HEK293 (cell line): ENCODE measurements around the gene TIMM17B.

ENCODE experiments used
- FEZF1 ChIP-seq: fragments of 450-650 bp; formaldehyde crosslinking; IDR thresholded peaks from 2 replicates; pipeline ENCODE4 v1.5.1; 2016; ENCODE audit warnings: missing biosample characterization, missing genetic modification characterization
- GLI2 ChIP-seq: fragments of 450-650 bp; formaldehyde crosslinking; IDR thresholded peaks from 2 replicates; pipeline ENCODE4; 2017; ENCODE audit warnings: missing biosample characterization, missing genetic modification characterization, low read depth, borderline replicate concordance
- GLIS1 ChIP-seq: fragments of 450-650 bp; formaldehyde crosslinking; IDR thresholded peaks from 2 replicates; pipeline ENCODE4 v1.5.1; 2016; ENCODE audit warnings: missing biosample characterization, missing genetic modification characterization
- GLIS2 ChIP-seq: fragments of 450-650 bp; formaldehyde crosslinking; IDR thresholded peaks from 2 replicates; pipeline ENCODE4 v1.5.1; 2016; ENCODE audit warnings: missing biosample characterization, missing genetic modification characterization
- KLF16 ChIP-seq: fragments of 450-650 bp; formaldehyde crosslinking; IDR thresholded peaks from 2 replicates; pipeline ENCODE4 v1.5.1; 2017; ENCODE audit warnings: missing biosample characterization, missing genetic modification characterization
- SCRT2 ChIP-seq: fragments of 450-650 bp; formaldehyde crosslinking; IDR thresholded peaks from 2 replicates; pipeline ENCODE4 v1.5.1; 2016; ENCODE audit warnings: missing biosample characterization, missing genetic modification characterization
- SP2 ChIP-seq: fragments of 450-650 bp; formaldehyde crosslinking; IDR thresholded peaks from 2 replicates; pipeline ENCODE4 v1.5.1; 2016; ENCODE audit warnings: missing biosample characterization, missing genetic modification characterization
- SP3 ChIP-seq: fragments of 450-650 bp; formaldehyde crosslinking; IDR thresholded peaks from 2 replicates; pipeline ENCODE4 v1.5.1; 2016; ENCODE audit warnings: missing biosample characterization, missing genetic modification characterization
- TCF7L2 ChIP-seq: IDR thresholded peaks from 2 replicates; pipeline ENCODE4 v1.6.1; 2011; ENCODE audit warnings: low read depth, mild to moderate bottlenecking, inconsistent platforms, low read length, moderate library complexity, borderline replicate concordance
- TSHZ1 ChIP-seq: fragments of 450-650 bp; formaldehyde crosslinking; IDR thresholded peaks from 2 replicates; pipeline ENCODE4 v1.5.1; 2016; ENCODE audit warnings: missing biosample characterization, missing genetic modification characterization, borderline replicate concordance
- ZBTB1 ChIP-seq: fragments of 450-650 bp; formaldehyde crosslinking; IDR thresholded peaks from 2 replicates; pipeline ENCODE4 v1.5.1; 2016; ENCODE audit warnings: missing biosample characterization, missing genetic modification characterization
- ZBTB17 ChIP-seq: fragments of 450-650 bp; formaldehyde crosslinking; IDR thresholded peaks from 2 replicates; pipeline ENCODE4 v1.5.1; 2016; ENCODE audit warnings: missing biosample characterization, missing genetic modification characterization
- ZFHX2 ChIP-seq: fragments of 450-650 bp; formaldehyde crosslinking; conservative IDR thresholded peaks from 2 replicates; pipeline ENCODE4 v1.5.1; 2016; ENCODE audit warnings: missing biosample characterization, missing genetic modification characterization
- ZNF10 ChIP-seq: fragments of 450-650 bp; formaldehyde crosslinking; IDR thresholded peaks from 2 replicates; pipeline ENCODE4 v1.5.1; 2017; ENCODE audit warnings: missing biosample characterization, missing genetic modification characterization
- ZNF133 ChIP-seq: fragments of 450-650 bp; formaldehyde crosslinking; IDR thresholded peaks from 2 replicates; pipeline ENCODE4 v1.5.1; 2016; ENCODE audit warnings: missing biosample characterization, missing genetic modification characterization
- ZNF146 ChIP-seq: fragments of 450-650 bp; formaldehyde crosslinking; IDR thresholded peaks from 2 replicates; pipeline ENCODE4 v1.5.1; 2016; ENCODE audit warnings: missing biosample characterization, missing genetic modification characterization
- ZNF16 ChIP-seq: fragments of 450-650 bp; formaldehyde crosslinking; IDR thresholded peaks from 2 replicates; pipeline ENCODE4 v1.5.1; 2016; ENCODE audit warnings: low read depth, missing biosample characterization, missing genetic modification characterization
- ZNF174 ChIP-seq: fragments of 450-650 bp; formaldehyde crosslinking; IDR thresholded peaks from 2 replicates; pipeline ENCODE4 v1.5.0; 2017; ENCODE audit warnings: missing biosample characterization, mild to moderate bottlenecking, missing genetic modification characterization
- ZNF18 ChIP-seq: fragments of 450-650 bp; formaldehyde crosslinking; IDR thresholded peaks from 2 replicates; pipeline ENCODE4 v1.5.1; 2016; ENCODE audit warnings: missing biosample characterization, missing genetic modification characterization
- ZNF19 ChIP-seq: fragments of 450-650 bp; formaldehyde crosslinking; IDR thresholded peaks from 2 replicates; pipeline ENCODE4; 2016; ENCODE audit warnings: missing biosample characterization, missing genetic modification characterization, low read depth
- ZNF211 ChIP-seq: fragments of 450-650 bp; formaldehyde crosslinking; IDR thresholded peaks from 2 replicates; pipeline ENCODE4 v1.5.1; 2016; ENCODE audit warnings: low read depth, missing biosample characterization, missing genetic modification characterization
- ZNF239 ChIP-seq: fragments of 450-650 bp; formaldehyde crosslinking; IDR thresholded peaks from 2 replicates; pipeline ENCODE4 v1.5.1; 2016; ENCODE audit warnings: missing biosample characterization, missing genetic modification characterization
- ZNF24 ChIP-seq: fragments of 450-650 bp; formaldehyde crosslinking; IDR thresholded peaks from 2 replicates; pipeline ENCODE4 v1.5.1; 2016; ENCODE audit warnings: missing biosample characterization, missing genetic modification characterization
- ZNF416 ChIP-seq: fragments of 450-650 bp; formaldehyde crosslinking; IDR thresholded peaks from 2 replicates; pipeline ENCODE4 v1.5.1; 2016; ENCODE audit warnings: missing biosample characterization, missing genetic modification characterization
- ZNF433 ChIP-seq: fragments of 450-650 bp; formaldehyde crosslinking; IDR thresholded peaks from 2 replicates; pipeline ENCODE4 v1.5.1; 2016; ENCODE audit warnings: missing biosample characterization, missing genetic modification characterization, low read depth
- ZNF510 ChIP-seq: fragments of 450-650 bp; formaldehyde crosslinking; IDR thresholded peaks from 2 replicates; pipeline ENCODE4 v1.5.1; 2018; ENCODE audit warnings: mild to moderate bottlenecking, missing genetic modification characterization, missing biosample characterization; ENCODE audit not compliant: insufficient replicate concordance
- ZNF560 ChIP-seq: fragments of 450-650 bp; formaldehyde crosslinking; IDR thresholded peaks from 2 replicates; pipeline ENCODE4 v1.5.1; 2017; ENCODE audit warnings: missing biosample characterization, missing genetic modification characterization, borderline replicate concordance
- ZNF624 ChIP-seq: fragments of 450-650 bp; formaldehyde crosslinking; IDR thresholded peaks from 2 replicates; pipeline ENCODE4 v1.5.1; 2017; ENCODE audit warnings: missing biosample characterization, missing genetic modification characterization
- ZNF654 ChIP-seq: fragments of 450-650 bp; formaldehyde crosslinking; IDR thresholded peaks from 2 replicates; pipeline ENCODE4 v1.5.1; 2016; ENCODE audit warnings: low read depth, missing biosample characterization, missing genetic modification characterization
- ZNF747 ChIP-seq: fragments of 450-650 bp; formaldehyde crosslinking; IDR thresholded peaks from 2 replicates; pipeline ENCODE4 v1.5.1; 2016; ENCODE audit warnings: missing biosample characterization, missing genetic modification characterization
- ZNF76 ChIP-seq: fragments of 450-650 bp; formaldehyde crosslinking; IDR thresholded peaks from 2 replicates; pipeline ENCODE4; 2016; ENCODE audit warnings: low read depth, missing biosample characterization, missing genetic modification characterization, borderline replicate concordance
- ZNF785 ChIP-seq: fragments of 450-650 bp; formaldehyde crosslinking; IDR thresholded peaks from 2 replicates; pipeline ENCODE4 v1.5.1; 2016; ENCODE audit warnings: missing biosample characterization, missing genetic modification characterization
- ZSCAN23 ChIP-seq: fragments of 450-650 bp; formaldehyde crosslinking; IDR thresholded peaks from 2 replicates; pipeline ENCODE4 v1.5.1; 2016; ENCODE audit warnings: missing biosample characterization, missing genetic modification characterization
- ZXDB ChIP-seq: fragments of 450-650 bp; formaldehyde crosslinking; IDR thresholded peaks from 2 replicates; pipeline ENCODE4 v1.5.1; 2016; ENCODE audit warnings: missing biosample characterization, missing genetic modification characterization
- TF ChIP-seq, protein P1 (sequence below): fragments of 450-650 bp; formaldehyde crosslinking; IDR thresholded peaks from 2 replicates; pipeline ENCODE4 v1.5.1; 2016; ENCODE audit warnings: missing biosample characterization, missing genetic modification characterization

TIMM17B gene

DNA sequence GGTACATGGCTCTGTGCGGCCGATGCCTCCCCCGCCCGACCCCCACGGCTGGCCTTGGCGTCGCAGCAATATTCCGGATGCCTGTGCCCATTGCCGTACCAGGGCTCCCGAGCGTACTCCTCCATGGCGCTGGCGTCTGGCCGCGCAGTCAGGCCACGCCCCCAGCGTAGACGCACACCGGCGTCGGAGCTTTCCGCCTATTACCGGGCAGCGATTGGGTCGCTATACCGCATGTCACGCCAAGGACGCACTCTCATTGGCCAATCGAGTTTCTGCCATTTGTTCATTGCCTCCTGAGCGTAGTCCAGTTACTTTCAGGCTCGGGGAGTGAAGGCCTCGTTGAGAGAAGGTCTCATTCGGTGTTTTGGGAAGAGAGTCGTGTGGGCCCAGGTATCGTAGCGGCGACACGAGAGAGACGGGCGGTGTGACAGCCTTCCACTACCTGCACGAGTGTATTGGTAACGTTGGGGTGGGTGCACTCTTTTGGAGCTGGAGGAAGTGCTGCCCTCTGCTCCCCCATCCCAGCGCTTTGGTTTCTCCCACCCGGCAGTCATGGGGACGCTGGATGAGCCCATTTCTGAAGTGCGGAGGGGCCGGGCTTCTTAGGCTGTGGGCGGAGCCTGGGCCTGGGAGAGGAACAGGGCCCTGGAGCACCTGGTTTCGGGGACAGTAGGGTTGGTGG lies at the start of gene TIMM17B, which contains the start of gene PQBP1 (continued):
- TF ChIP-seq TCF7L2, result peak; percentile 52; the same call in 1 of the 2 replicates
- 0 out of 2 replicates have a peak, but pooled peaks have one; percentile 43 for TF ChIP-seq ZNF785 (tag by site-specific recombination)
- no peak for TF ChIP-seq SCRT2
- no peak; the same call in 1 of the 2 replicates for TF ChIP-seq ZSCAN23
- peak; percentile 59 for TF ChIP-seq ZNF76 (tag by site-specific recombination)
- TF ChIP-seq ZNF560 (tag by site-specific recombination), result no peak
- TF ChIP-seq ZNF510 (tag by site-specific recombination), result no peak
- TF ChIP-seq GLIS1 (tag by site-specific recombination), result peak; percentile 1
- no peak for TF ChIP-seq ZNF133 (tag by site-specific recombination)
- peak; percentile 91 for TF ChIP-seq SP2 (tag by site-specific recombination)
- TF ChIP-seq ZNF654, result no peak
- no peak for TF ChIP-seq GLI2
- TF ChIP-seq GLIS2, result peak; percentile 80
- TF ChIP-seq ZNF10 (tag by site-specific recombination), result no peak
- no peak for TF ChIP-seq ZNF211
- no peak for TF ChIP-seq ZBTB1
- no peak for TF ChIP-seq ZNF416
- 0 out of 2 replicates have a peak, but pooled peaks have one; percentile 17 for TF ChIP-seq TSHZ1 (tag by site-specific recombination)
- no peak for TF ChIP-seq ZNF19 (tag by site-specific recombination)
- peak; percentile 80 for TF ChIP-seq ZFHX2 (tag by site-specific recombination)
- peak; percentile 73 for TF ChIP-seq ZXDB (tag by site-specific recombination)
- TF ChIP-seq, protein P1, sequence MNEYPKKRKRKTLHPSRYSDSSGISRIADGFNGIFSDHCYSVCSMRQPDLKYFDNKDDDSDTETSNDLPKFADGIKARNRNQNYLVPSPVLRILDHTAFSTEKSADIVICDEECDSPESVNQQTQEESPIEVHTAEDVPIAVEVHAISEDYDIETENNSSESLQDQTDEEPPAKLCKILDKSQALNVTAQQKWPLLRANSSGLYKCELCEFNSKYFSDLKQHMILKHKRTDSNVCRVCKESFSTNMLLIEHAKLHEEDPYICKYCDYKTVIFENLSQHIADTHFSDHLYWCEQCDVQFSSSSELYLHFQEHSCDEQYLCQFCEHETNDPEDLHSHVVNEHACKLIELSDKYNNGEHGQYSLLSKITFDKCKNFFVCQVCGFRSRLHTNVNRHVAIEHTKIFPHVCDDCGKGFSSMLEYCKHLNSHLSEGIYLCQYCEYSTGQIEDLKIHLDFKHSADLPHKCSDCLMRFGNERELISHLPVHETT, result peak; percentile 78; the same call in 1 of the 2 replicates
- TF ChIP-seq ZBTB17 (tag by site-specific recombination), result peak; percentile 77
- no peak for TF ChIP-seq ZNF747 (tag by site-specific recombination)
- TF ChIP-seq SP3 (tag by site-specific recombination), result peak; percentile 79
- no peak for TF ChIP-seq ZNF174 (tag by site-specific recombination)
- TF ChIP-seq ZNF18 (tag by site-specific recombination), result peak; percentile 55
- no peak for TF ChIP-seq ZNF24 (tag by site-specific recombination)
- TF ChIP-seq ZNF146 (tag by site-specific recombination), result 0 out of 2 replicates have a peak, but pooled peaks have one; percentile 8
- TF ChIP-seq FEZF1 (tag by site-specific recombination), result peak; percentile 56; the same call in 1 of the 2 replicates
- TF ChIP-seq ZNF239 (tag by site-specific recombination), result no peak
- TF ChIP-seq ZNF624 (tag by site-specific recombination), result no peak
- no peak for TF ChIP-seq ZNF433 (tag by site-specific recombination)
- TF ChIP-seq KLF16, result peak; percentile 71
- TF ChIP-seq ZNF16 (tag by site-specific recombination), result no peak
